ENCODE measurements around the gene RAB36. TPM values are rescaled to one million over a fixed set of nuclear protein-coding genes. Genes with fewer than 3 reads are reported as not detected.

The RAB36 gene
- polyA plus RNA-seq, 1 experiment: 10.1 TPM

- DNase-seq (ENCODE audit: low read depth): no peak
- ChIA-PET POLR2A (no interaction called here), CTCF (interaction anchor here (0.6 to 3.0 kb wide), 4 partner anchors 15 to 154 kb away, joined by 3 to 23 read pairs (median 6); no protein-coding TSS in a partner anchor)
- Histone ChIP-seq H3K27me3 (ENCODE audit: control insufficient read depth, insufficient read depth, low read length) (no peaks in the 10 kb centered on the region), H3K36me3 (ENCODE audit: control insufficient read depth, insufficient read depth, low read length) (no peaks in the 10 kb centered on the region; the same call in 1 of the 2 replicates), H3K4me3 (ENCODE audit: low read depth, low read length) (no peak overlapping the region)
- TF ChIP-seq, protein P1, sequence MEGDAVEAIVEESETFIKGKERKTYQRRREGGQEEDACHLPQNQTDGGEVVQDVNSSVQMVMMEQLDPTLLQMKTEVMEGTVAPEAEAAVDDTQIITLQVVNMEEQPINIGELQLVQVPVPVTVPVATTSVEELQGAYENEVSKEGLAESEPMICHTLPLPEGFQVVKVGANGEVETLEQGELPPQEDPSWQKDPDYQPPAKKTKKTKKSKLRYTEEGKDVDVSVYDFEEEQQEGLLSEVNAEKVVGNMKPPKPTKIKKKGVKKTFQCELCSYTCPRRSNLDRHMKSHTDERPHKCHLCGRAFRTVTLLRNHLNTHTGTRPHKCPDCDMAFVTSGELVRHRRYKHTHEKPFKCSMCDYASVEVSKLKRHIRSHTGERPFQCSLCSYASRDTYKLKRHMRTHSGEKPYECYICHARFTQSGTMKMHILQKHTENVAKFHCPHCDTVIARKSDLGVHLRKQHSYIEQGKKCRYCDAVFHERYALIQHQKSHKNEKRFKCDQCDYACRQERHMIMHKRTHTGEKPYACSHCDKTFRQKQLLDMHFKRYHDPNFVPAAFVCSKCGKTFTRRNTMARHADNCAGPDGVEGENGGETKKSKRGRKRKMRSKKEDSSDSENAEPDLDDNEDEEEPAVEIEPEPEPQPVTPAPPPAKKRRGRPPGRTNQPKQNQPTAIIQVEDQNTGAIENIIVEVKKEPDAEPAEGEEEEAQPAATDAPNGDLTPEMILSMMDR (IDR thresholded peaks at IDR 0.05; ENCODE audit: insufficient read depth, low read depth, low read length): no peak
These were observed 32.0 kb upstream of the RAB36 start for GRCh38 chr22:23113067-23113846.

GRCh38 chr22:23113847-23114720 lies 31.2 kb upstream of the RAB36 start:
- Histone ChIP-seq H3K27me3 (ENCODE audit: control insufficient read depth, insufficient read depth, low read length) (no peaks in the 10 kb centered on the region), H3K36me3 (ENCODE audit: control insufficient read depth, insufficient read depth, low read length) (peaks cover 1% of the 10 kb centered on the region; the same call in 1 of the 2 replicates), H3K4me3 (ENCODE audit: low read depth, low read length) (no peak overlapping the region)
- POLR2A ChIA-PET: no interaction called here
- no peak for DNase-seq (ENCODE audit: low read depth)
- CTCF ChIA-PET: interaction anchor here (0.6 to 3.0 kb wide), 3 partner anchors 14 to 155 kb away, joined by 3 to 23 read pairs (median 8); no protein-coding TSS in a partner anchor
- TF ChIP-seq, protein P1 (IDR thresholded peaks at IDR 0.05; ENCODE audit: insufficient read depth, low read depth, low read length): no peak

DNA sequence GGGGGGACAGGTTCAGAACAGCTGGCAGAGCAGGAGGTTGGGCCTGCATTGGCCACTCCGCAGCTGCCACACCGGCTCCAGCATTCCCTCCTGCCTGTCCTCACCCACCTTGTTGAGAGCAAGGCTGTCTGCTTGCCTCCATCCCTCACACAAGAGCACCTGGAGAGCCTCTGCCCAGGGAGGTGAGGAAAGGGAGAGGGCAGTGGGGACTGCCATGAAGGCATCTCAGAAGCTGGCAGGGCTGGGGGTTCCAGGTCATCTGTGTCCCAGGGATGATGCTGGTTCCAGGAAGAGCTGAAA lies 30.6 kb upstream of the RAB36 start:
- CTCF ChIA-PET: interaction anchor here (1.2 to 3.0 kb wide), 3 partner anchors 13 to 156 kb away, joined by 3 to 23 read pairs (median 16); no protein-coding TSS in a partner anchor
- no peak for DNase-seq (ENCODE audit: low read depth)
- TF ChIP-seq, protein P1 (IDR thresholded peaks at IDR 0.05; ENCODE audit: insufficient read depth, low read depth, low read length): no peak
- POLR2A ChIA-PET: no interaction called here
- H3K27me3 ChIP-seq (ENCODE audit: control insufficient read depth, insufficient read depth, low read length): no peaks in the 10 kb centered on the region
- no peak overlapping the region for H3K4me3 ChIP-seq (ENCODE audit: low read depth, low read length)
- 0 out of 2 replicates have a peak, but pooled peaks cover 1% of the 10 kb centered on the region for H3K36me3 ChIP-seq (ENCODE audit: control insufficient read depth, insufficient read depth, low read length)

DNA sequence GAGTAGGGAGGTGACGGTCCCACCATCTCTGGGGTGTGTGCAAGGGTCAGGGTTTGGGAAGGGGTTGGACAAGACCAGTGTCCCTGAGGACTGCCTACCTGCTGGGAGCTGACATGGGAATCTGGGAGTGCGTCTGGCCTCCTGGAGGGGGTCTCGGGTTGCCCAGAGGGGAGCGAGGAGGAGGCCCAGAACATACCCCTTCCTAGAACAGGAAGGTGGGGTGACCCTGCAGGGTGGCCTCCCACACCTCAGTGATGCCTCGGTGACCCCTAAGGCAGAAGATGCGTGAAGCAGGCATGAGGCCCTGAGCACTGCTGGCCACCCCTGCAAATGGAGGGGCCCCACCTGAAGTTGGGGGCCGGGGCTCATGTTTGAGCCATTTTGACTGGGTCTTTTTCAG lies 29.9 kb upstream of the RAB36 start:
- ChIA-PET CTCF (interaction anchor here (1.2 to 2.9 kb wide), 2 partner anchors 13 to 155 kb away, joined by 3 to 16 read pairs; no protein-coding TSS in a partner anchor), POLR2A (no interaction called here)
- Histone ChIP-seq H3K36me3 (ENCODE audit: control insufficient read depth, insufficient read depth, low read length) (0 out of 2 replicates have a peak, but pooled peaks cover 1% of the 10 kb centered on the region), H3K4me3 (ENCODE audit: low read depth, low read length) (no peak overlapping the region), H3K27me3 (ENCODE audit: control insufficient read depth, insufficient read depth, low read length) (no peaks in the 10 kb centered on the region)
- DNase-seq (ENCODE audit: low read depth): no peak
- TF ChIP-seq, protein P1 (IDR thresholded peaks at IDR 0.05; ENCODE audit: insufficient read depth, low read depth, low read length): no peak
